Tibial nerve (tissue), 4 donors: Measurements from ENCODE around the gene FBXW8. TPM values are rescaled to one million over a fixed set of nuclear protein-coding genes. Genes with fewer than 3 reads are reported as not detected.

ENCODE experiments used
- DNase-seq, 2 donors: peaks; one replicate each; pipeline ENCODE4 v3.0.0-alpha.2; 2019; ENCODE audit warnings: low spot score in 2 of 2
- H3K27ac ChIP-seq, 4 donors: fragments of 200-600 bp; sonication (generic) in 3 of 4; one replicate each; pipeline ENCODE4 v1.5.1; 2017 to 2019; ENCODE audit warnings: mild to moderate bottlenecking in 1 of 4
- H3K27me3 ChIP-seq, 2 donors: fragments of 200-600 bp; sonication (generic) in 1 of 2; one replicate each; pipeline versions ENCODE4 v1.5.1 to v1.6.0; 2017 to 2019
- H3K36me3 ChIP-seq, 3 donors: fragments of 200-600 bp; sonication (generic); one replicate each; pipeline ENCODE4 v1.5.1; 2018 to 2019
- H3K4me1 ChIP-seq, 4 donors: fragments of 200-600 bp; sonication (generic) in 3 of 4; one replicate each; pipeline ENCODE4 v1.5.1; 2017 to 2019
- H3K4me3 ChIP-seq, 4 donors: fragments of 200-600 bp; sonication (generic) in 3 of 4; one replicate each; pipeline ENCODE4 v1.5.1; 2017 to 2019; ENCODE audit warnings: mild to moderate bottlenecking in 1 of 4, moderate library complexity in 1 of 4
- H3K9me3 ChIP-seq, 4 donors: fragments of 200-600 bp; sonication (generic) in 3 of 4; one replicate each; pipeline ENCODE4 v1.5.1; 2017 to 2019
- EP300 ChIP-seq, 2 donors: sonication (generic); formaldehyde crosslinking; IDR thresholded peaks; one replicate each; pipeline ENCODE4 v1.6.1; 2017; ENCODE audit warnings: antibody characterized with exemption in 2 of 2, mild to moderate bottlenecking in 1 of 2
- POLR2A ChIP-seq, 2 donors: fragments of 450-650 bp; IDR thresholded peaks; one replicate each; pipeline ENCODE4 v1.6.1; 2017; ENCODE audit warnings: antibody characterized with exemption in 2 of 2, mild to moderate bottlenecking in 2 of 2, moderate library complexity in 2 of 2
- WGBS, 2 donors: methylation state at CpG; one replicate each; pipeline ENCODE4 v1.1.5; 2018; 5-methylcytosine and 5-hydroxymethylcytosine counted together
- total RNA-seq, 4 donors: library from RNA; depleted of rRNA; stranded (reverse); fragments of >200 nt; gene quantifications; one replicate each; pipeline ENCODE4 v1.1.0, GENCODE V29; 2016
- TF ChIP-seq, protein P1 (sequence below), 5 experiments: fragments of 200-600 bp in 3 of 5; fragments of 450-650 bp in 2 of 5; sonication (generic) in 3 of 5; IDR thresholded peaks; one replicate each; pipeline ENCODE4 v1.5.1; 2016 to 2019; ENCODE audit warnings: antibody characterized with exemption in 5 of 5, mild to moderate bottlenecking in 3 of 5, moderate library complexity in 2 of 5

FBXW8 gene
- total RNA-seq, 4 donors from 2014 or later = 26.7 to 38.4 (median 29.0) TPM

DNA sequence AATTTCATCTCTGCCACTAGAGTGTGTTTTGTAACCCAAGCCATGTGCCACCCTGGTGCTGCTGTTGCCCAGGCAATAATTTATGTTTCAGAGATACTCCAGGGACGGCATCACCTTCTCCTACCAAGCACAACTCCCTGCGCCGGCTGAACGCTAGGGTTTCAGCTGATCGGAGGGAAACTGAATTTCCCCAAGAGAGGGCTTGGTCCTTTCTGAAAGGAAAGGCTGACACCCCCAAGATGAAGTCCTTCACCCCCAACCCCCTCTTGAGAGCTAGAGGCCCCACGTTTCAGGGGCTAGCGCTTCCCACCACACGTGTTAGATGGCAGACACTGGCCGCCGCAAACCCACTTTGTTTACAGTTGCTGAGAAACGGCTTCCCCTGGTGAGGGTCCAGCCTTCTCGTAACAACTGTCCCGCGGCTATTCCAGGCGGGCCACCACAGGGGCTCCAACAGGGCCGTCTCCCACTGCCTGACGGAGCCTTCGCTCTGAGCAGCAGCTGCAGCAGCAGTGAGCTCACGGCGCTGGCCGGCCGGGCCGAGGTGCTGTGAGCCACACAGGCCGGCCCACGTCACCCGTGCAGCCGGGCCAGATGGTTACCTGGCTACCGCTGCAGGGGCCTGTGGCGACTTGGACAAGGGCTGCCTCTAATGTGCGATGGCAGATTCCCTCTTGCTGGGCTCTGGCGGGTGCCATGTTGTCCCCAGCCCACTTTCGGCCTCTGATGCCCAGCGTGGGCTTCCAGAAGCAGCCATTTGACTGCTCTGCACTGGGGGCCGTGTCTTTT, 122.0 kb downstream of the FBXW8 start:
- Histone ChIP-seq H3K9me3 (no peaks in the 10 kb centered on the region), H3K27ac (no peak overlapping the region), H3K27me3 (peaks cover 0 to 38% of the 10 kb centered on the region in 2 donors), H3K4me1 (peaks cover 0 to 16% (median 3%) of the 10 kb centered on the region in 4 donors), H3K36me3 (peaks cover 0 to 29% (median under 1%) of the 10 kb centered on the region in 3 donors), H3K4me3 (no peak overlapping the region)
- 37 to 49% methylated on average over 34 of the region's 34 CpGs for WGBS, 2 donors
- DNase-seq = no peak
- TF ChIP-seq POLR2A (IDR thresholded peaks at IDR 0.05) (no peak), EP300 (IDR thresholded peaks at IDR 0.05) (no peak)
- TF ChIP-seq, protein P1, sequence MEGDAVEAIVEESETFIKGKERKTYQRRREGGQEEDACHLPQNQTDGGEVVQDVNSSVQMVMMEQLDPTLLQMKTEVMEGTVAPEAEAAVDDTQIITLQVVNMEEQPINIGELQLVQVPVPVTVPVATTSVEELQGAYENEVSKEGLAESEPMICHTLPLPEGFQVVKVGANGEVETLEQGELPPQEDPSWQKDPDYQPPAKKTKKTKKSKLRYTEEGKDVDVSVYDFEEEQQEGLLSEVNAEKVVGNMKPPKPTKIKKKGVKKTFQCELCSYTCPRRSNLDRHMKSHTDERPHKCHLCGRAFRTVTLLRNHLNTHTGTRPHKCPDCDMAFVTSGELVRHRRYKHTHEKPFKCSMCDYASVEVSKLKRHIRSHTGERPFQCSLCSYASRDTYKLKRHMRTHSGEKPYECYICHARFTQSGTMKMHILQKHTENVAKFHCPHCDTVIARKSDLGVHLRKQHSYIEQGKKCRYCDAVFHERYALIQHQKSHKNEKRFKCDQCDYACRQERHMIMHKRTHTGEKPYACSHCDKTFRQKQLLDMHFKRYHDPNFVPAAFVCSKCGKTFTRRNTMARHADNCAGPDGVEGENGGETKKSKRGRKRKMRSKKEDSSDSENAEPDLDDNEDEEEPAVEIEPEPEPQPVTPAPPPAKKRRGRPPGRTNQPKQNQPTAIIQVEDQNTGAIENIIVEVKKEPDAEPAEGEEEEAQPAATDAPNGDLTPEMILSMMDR (IDR thresholded peaks at IDR 0.05) = no peak

GRCh38 chr12:117033382-117034221, 122.9 kb downstream of the FBXW8 start:
- H3K36me3 ChIP-seq = peaks cover 0 to 21% (median 0%) of the 10 kb centered on the region in 3 donors
- no peaks in the 10 kb centered on the region for H3K9me3 ChIP-seq
- peaks cover 0 to 38% of the 10 kb centered on the region in 2 donors for H3K27me3 ChIP-seq
- DNase-seq = no peak
- peaks cover 0 to 16% (median 3%) of the 10 kb centered on the region in 4 donors for H3K4me1 ChIP-seq
- H3K4me3 ChIP-seq = no peak overlapping the region
- TF ChIP-seq EP300 (IDR thresholded peaks at IDR 0.05) (no peak), POLR2A (IDR thresholded peaks at IDR 0.05) (no peak)
- WGBS, 2 donors = 58 to 66% methylated on average over 22 to 24 of the region's 24 CpGs
- no peak overlapping the region for H3K27ac ChIP-seq

- DNase-seq = no peak
- peaks cover 0 to 38% of the 10 kb centered on the region in 2 donors for H3K27me3 ChIP-seq
- 61 to 64% methylated on average over 10 of the region's 10 CpGs for WGBS, 2 donors
Observed at GRCh38 chr12:117034249-117034648, 123.5 kb downstream of the FBXW8 start.

GRCh38 chr12:117034701-117035151, 124.0 kb downstream of the FBXW8 start:
- TF ChIP-seq, protein P1 (IDR thresholded peaks at IDR 0.05) = no peak
- TF ChIP-seq EP300 (IDR thresholded peaks at IDR 0.05) = no peak
- no peak for TF ChIP-seq POLR2A (IDR thresholded peaks at IDR 0.05)
- H3K9me3 ChIP-seq = no peaks in the 10 kb centered on the region
- DNase-seq = no peak
- H3K36me3 ChIP-seq = peaks cover 0 to 11% (median 0%) of the 10 kb centered on the region in 3 donors
- WGBS, 2 donors = 82 to 93% methylated on average over 6 to 15 of the region's 17 CpGs
- H3K27ac ChIP-seq = no peak overlapping the region
- peaks cover 0 to 16% (median 3%) of the 10 kb centered on the region in 4 donors for H3K4me1 ChIP-seq
- peaks cover 0 to 38% of the 10 kb centered on the region in 2 donors for H3K27me3 ChIP-seq
- no peak overlapping the region for H3K4me3 ChIP-seq

More at GRCh38 chr12:117034249-117034648, 123.5 kb downstream of the FBXW8 start:
- no peak overlapping the region for H3K4me3 ChIP-seq
- H3K36me3 ChIP-seq = peaks cover 0 to 16% (median 0%) of the 10 kb centered on the region in 3 donors
- no peak overlapping the region for H3K27ac ChIP-seq
- H3K4me1 ChIP-seq = peaks cover 0 to 16% (median 3%) of the 10 kb centered on the region in 4 donors
- no peaks in the 10 kb centered on the region for H3K9me3 ChIP-seq
- TF ChIP-seq, protein P1 (IDR thresholded peaks at IDR 0.05) = no peak
- no peak for TF ChIP-seq EP300 (IDR thresholded peaks at IDR 0.05)
- TF ChIP-seq POLR2A (IDR thresholded peaks at IDR 0.05) = no peak

- Histone ChIP-seq H3K4me1 (peaks cover 0 to 16% (median 3%) of the 10 kb centered on the region in 4 donors), H3K4me3 (no peak overlapping the region), H3K36me3 (peaks cover 0 to 6% (median 0%) of the 10 kb centered on the region in 3 donors), H3K27ac (no peak overlapping the region), H3K9me3 (no peaks in the 10 kb centered on the region), H3K27me3 (peaks cover 0 to 38% of the 10 kb centered on the region in 2 donors)
- 80 to 84% methylated on average over 8 of the region's 8 CpGs for WGBS, 2 donors
- DNase-seq = no peak
- TF ChIP-seq, protein P1 (IDR thresholded peaks at IDR 0.05) = no peak
- TF ChIP-seq EP300 (IDR thresholded peaks at IDR 0.05) (no peak), POLR2A (IDR thresholded peaks at IDR 0.05) (no peak)
Observed at GRCh38 chr12:117035287-117035686, 124.5 kb downstream of the FBXW8 start.
